PC-9 (cell line): ENCODE data around the gene GCA.

Experiments used
- CTCF ChIP-seq: fragments of 200-600 bp; sonication (generic); conservative IDR thresholded peaks from 2 replicates; pipeline ENCODE4 v1.6.1; 2017; ENCODE audit warnings: mixed run types, antibody characterized with exemption, mild to moderate bottlenecking, moderate library complexity
- EZH2 ChIP-seq: fragments of 200-600 bp; sonication (generic); IDR thresholded peaks from 2 replicates; pipeline ENCODE4 v1.8.0; 2017; ENCODE audit warnings: antibody characterized with exemption, low read depth

- TF ChIP-seq CTCF: no peak
- no peak for TF ChIP-seq EZH2
Observed at GRCh38 chr2:162337868-162338267, 6.1 kb upstream of the GCA start.
